RWPE2 (cell line): ENCODE results near the gene KRTAP4-2.
"Not testable (repeated sequence)": the region's sequence is repeated elsewhere in the genome, so short reads cannot be mapped to it uniquely, and the experiment has no call there.

Experiments
- ATAC-seq: fragments of 200-7000 bp; cut with Tn5 transposase; 3 replicates; pipeline ENCODE4 v1.9.1; 2021; ENCODE audit warnings: low read depth
- DNase-seq: peaks from one replicate; pipeline ENCODE4 v3.0.0-alpha.2; 2020; ENCODE audit warnings: low spot score
- H3K27ac ChIP-seq: fragments of 450-650 bp; 2 replicates; pipeline ENCODE4 v1.5.1; 2017; ENCODE audit warnings: mild to moderate bottlenecking; ENCODE audit not compliant: poor library complexity, severe bottlenecking
- H3K27me3 ChIP-seq: fragments of 250-450 bp; sonication (Bioruptor Pico); 2 replicates; pipeline ENCODE4 v1.5.1; 2021; ENCODE audit warnings: mild to moderate bottlenecking, moderate library complexity; ENCODE audit not compliant: insufficient read depth, poor library complexity, severe bottlenecking
- H3K36me3 ChIP-seq: fragments of 250-450 bp; sonication (Bioruptor Pico); 2 replicates; pipeline ENCODE4 v1.5.1; 2020; ENCODE audit warnings: low read depth, mild to moderate bottlenecking, moderate library complexity
- H3K4me1 ChIP-seq: fragments of 250-450 bp; sonication (Bioruptor Pico); 2 replicates; pipeline ENCODE4 v1.5.1; 2021; ENCODE audit warnings: mild to moderate bottlenecking, moderate library complexity; ENCODE audit not compliant: insufficient read depth, poor library complexity, severe bottlenecking
- H3K4me3 ChIP-seq: fragments of 250-450 bp; sonication (Bioruptor Pico); 2 replicates; pipeline ENCODE4 v1.5.1; 2021; ENCODE audit warnings: mild to moderate bottlenecking, moderate library complexity; ENCODE audit not compliant: severe bottlenecking
- H3K9me3 ChIP-seq: fragments of 250-450 bp; sonication (Bioruptor Pico); 2 replicates; pipeline ENCODE4 v1.5.1; 2021; ENCODE audit warnings: mild to moderate bottlenecking, moderate library complexity; ENCODE audit not compliant: severe bottlenecking
- CTCF ChIP-seq: fragments of 450-650 bp; IDR thresholded peaks from one replicate; pipeline ENCODE4 v1.5.1; 2017; ENCODE audit warnings: mild to moderate bottlenecking, moderate library complexity; ENCODE audit not compliant: poor library complexity, severe bottlenecking

KRTAP4-2 gene

GRCh38 chr17:41212524-41213169 lies 34.6 kb upstream of the KRTAP4-2 start:
- ATAC-seq (no peak), DNase-seq (no peak)
- no peaks in the 10 kb centered on the region for H3K27me3 ChIP-seq
- no peaks in the 10 kb centered on the region for H3K9me3 ChIP-seq
- no peaks in the 10 kb centered on the region for H3K4me1 ChIP-seq
- H3K36me3 ChIP-seq, result no peaks in the 10 kb centered on the region
- H3K27ac ChIP-seq, result no peak overlapping the region
- TF ChIP-seq CTCF, result no peak
- no peak overlapping the region for H3K4me3 ChIP-seq

GRCh38 chr17:41211845-41212466 lies 33.9 kb upstream of the KRTAP4-2 start:
- H3K27ac ChIP-seq, result no peak overlapping the region
- no peaks in the 10 kb centered on the region for H3K36me3 ChIP-seq
- no peak for TF ChIP-seq CTCF
- no peaks in the 10 kb centered on the region for H3K4me1 ChIP-seq
- H3K4me3 ChIP-seq, result no peak overlapping the region
- DNase-seq (no peak), ATAC-seq (peak; percentile 61)
- H3K27me3 ChIP-seq, result no peaks in the 10 kb centered on the region
- H3K9me3 ChIP-seq, result no peaks in the 10 kb centered on the region

- Histone ChIP-seq H3K27me3 (no peaks in the 10 kb centered on the region), H3K9me3 (no peaks in the 10 kb centered on the region), H3K4me3 (no peak overlapping the region), H3K36me3 (no peaks in the 10 kb centered on the region), H3K4me1 (no peaks in the 10 kb centered on the region), H3K27ac (no peak overlapping the region)
- DNase-seq (no peak), ATAC-seq (no peak)
- TF ChIP-seq CTCF, result no peak
Observed at GRCh38 chr17:41199421-41200078, 21.5 kb upstream of the KRTAP4-2 start.

- no peak for ATAC-seq
- DNase-seq, result no peak
- Histone ChIP-seq H3K4me3 (no peak overlapping the region), H3K27ac (no peak overlapping the region), H3K9me3 (no peaks in the 10 kb centered on the region), H3K36me3 (no peaks in the 10 kb centered on the region), H3K4me1 (no peaks in the 10 kb centered on the region), H3K27me3 (no peaks in the 10 kb centered on the region)
- TF ChIP-seq CTCF, result no peak
Observed at GRCh38 chr17:41196068-41196467, 18.0 kb upstream of the KRTAP4-2 start.

- ATAC-seq (no peak), DNase-seq (no peak)
- no peaks in the 10 kb centered on the region for H3K4me1 ChIP-seq
- H3K27ac ChIP-seq, result no peak overlapping the region
- H3K27me3 ChIP-seq, result no peaks in the 10 kb centered on the region
- no peaks in the 10 kb centered on the region for H3K9me3 ChIP-seq
- TF ChIP-seq CTCF, result no peak
- H3K36me3 ChIP-seq, result no peaks in the 10 kb centered on the region
- H3K4me3 ChIP-seq, result no peak overlapping the region
Observed at GRCh38 chr17:41190328-41190727, 12.3 kb upstream of the KRTAP4-2 start.

GRCh38 chr17:41189837-41190318 lies 11.9 kb upstream of the KRTAP4-2 start, which contains the start of gene KRTAP9-1:
Gene KRTAP9-1, plus strand, starts transcription at chr17:41189887. Its CDS starts 0 bp downstream, at chr17:41189887.
- not testable (repeated sequence) for H3K36me3 ChIP-seq, DNase-seq, H3K27ac ChIP-seq, ATAC-seq, H3K27me3 ChIP-seq, H3K4me1 ChIP-seq, H3K9me3 ChIP-seq, H3K4me3 ChIP-seq
